ENCODE data around the gene TBC1D24. TPM values are rescaled to one million over a fixed set of nuclear protein-coding genes. Genes with fewer than 3 reads are reported as not detected.

Gene TBC1D24
- total RNA-seq, 4 donors from 2014 or later = 5.6 to 16.2 (median 13.6) TPM

GRCh38 chr16:2471653-2472487 is 3.1 kb upstream of the TBC1D24 start:
- TF ChIP-seq CTCF (IDR thresholded peaks at IDR 0.05) (no peak), POLR2A (IDR thresholded peaks at IDR 0.05) (no peak)
- Histone ChIP-seq H3K27me3 (peaks cover 0 to 37% of the 10 kb centered on the region in 2 donors), H3K27ac (no peak overlapping the region), H3K4me3 (peak overlapping the region in 3 of 4 donors; percentile 21 to 30 (median 26)), H3K36me3 (no peaks in the 10 kb centered on the region), H3K4me1 (peaks cover 0 to 68% (median 36%) of the 10 kb centered on the region in 4 donors), H3K9me3 (no peaks in the 10 kb centered on the region)
- DNase-seq = no peak

DNA sequence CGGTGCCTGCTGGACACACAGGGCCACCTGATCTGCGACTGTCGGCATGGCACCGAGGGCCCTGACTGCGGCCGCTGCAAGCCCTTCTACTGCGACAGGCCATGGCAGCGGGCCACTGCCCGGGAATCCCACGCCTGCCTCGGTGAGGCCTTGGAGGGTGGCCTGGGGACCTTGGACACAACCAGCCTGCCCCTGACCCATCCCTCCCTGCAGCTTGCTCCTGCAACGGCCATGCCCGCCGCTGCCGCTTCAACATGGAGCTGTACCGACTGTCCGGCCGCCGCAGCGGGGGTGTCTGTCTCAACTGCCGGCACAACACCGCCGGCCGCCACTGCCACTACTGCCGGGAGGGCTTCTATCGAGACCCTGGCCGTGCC is 2.5 kb upstream of the TBC1D24 start:
- peaks cover 0 to 65% (median 36%) of the 10 kb centered on the region in 4 donors for H3K4me1 ChIP-seq
- H3K27me3 ChIP-seq = peaks cover 0 to 37% of the 10 kb centered on the region in 2 donors
- DNase-seq = no peak
- no peak overlapping the region for H3K4me3 ChIP-seq
- TF ChIP-seq CTCF (IDR thresholded peaks at IDR 0.05) (no peak), POLR2A (IDR thresholded peaks at IDR 0.05) (no peak)
- H3K9me3 ChIP-seq = no peaks in the 10 kb centered on the region
- H3K27ac ChIP-seq = no peak overlapping the region
- no peaks in the 10 kb centered on the region for H3K36me3 ChIP-seq

DNA sequence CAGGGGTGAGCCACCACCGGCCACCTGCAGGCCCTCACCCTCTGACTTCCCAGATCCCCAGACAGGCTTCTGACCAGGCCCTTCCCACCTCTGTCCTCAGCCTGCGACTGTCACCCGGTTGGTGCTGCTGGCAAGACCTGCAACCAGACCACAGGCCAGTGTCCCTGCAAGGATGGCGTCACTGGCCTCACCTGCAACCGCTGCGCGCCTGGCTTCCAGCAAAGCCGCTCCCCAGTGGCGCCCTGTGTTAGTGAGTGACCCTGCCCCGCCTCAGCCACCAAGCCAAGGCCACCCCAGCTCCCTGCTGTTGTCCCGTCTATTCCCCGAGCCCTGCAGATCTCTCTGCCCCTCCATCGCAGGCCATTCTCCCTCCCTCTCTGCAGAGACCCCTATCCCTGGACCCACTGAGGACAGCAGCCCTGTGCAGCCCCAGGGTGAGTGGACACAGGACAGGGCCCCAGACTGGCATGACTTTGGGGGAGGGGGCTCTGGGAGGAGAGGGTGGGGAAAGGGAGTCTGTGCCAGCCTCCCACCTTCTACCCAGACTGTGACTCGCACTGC is 2.0 kb upstream of the TBC1D24 start:
- Histone ChIP-seq H3K9me3 (no peaks in the 10 kb centered on the region), H3K27ac (no peak overlapping the region), H3K4me3 (peak overlapping the region in 2 of 4 donors; percentile 85 to 86), H3K27me3 (peaks cover 0 to 33% of the 10 kb centered on the region in 2 donors), H3K4me1 (peaks cover 0 to 60% (median 33%) of the 10 kb centered on the region in 4 donors), H3K36me3 (no peaks in the 10 kb centered on the region)
- no peak for TF ChIP-seq CTCF (IDR thresholded peaks at IDR 0.05)
- no peak for TF ChIP-seq POLR2A (IDR thresholded peaks at IDR 0.05)
- DNase-seq = no peak

DNA sequence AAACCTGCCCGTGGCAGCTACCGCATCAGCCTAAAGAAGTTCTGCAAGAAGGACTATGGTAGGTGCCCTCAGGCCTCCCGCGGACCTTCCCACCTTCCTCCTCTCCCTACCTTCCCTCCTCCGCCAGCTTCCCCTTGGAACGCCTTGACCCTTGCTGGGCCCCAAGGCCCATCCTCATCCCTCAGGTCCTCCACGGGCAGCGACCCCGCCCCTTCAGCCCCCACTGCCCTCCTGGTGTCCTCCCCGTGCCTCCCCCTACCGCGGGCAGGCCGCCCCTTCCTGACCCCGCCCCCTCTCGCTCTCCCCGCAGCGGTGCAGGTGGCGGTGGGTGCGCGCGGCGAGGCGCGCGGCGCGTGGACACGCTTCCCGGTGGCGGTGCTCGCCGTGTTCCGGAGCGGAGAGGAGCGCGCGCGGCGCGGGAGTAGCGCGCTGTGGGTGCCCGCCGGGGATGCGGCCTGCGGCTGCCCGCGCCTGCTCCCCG is 1.4 kb upstream of the TBC1D24 start:
- Histone ChIP-seq H3K27ac (no peak overlapping the region), H3K27me3 (peaks cover 0 to 29% of the 10 kb centered on the region in 2 donors), H3K9me3 (no peaks in the 10 kb centered on the region), H3K4me1 (peaks cover 0 to 55% (median 29%) of the 10 kb centered on the region in 4 donors), H3K36me3 (no peaks in the 10 kb centered on the region), H3K4me3 (peak overlapping the region in 3 of 4 donors; percentile 84 to 86 (median 85))
- TF ChIP-seq CTCF (IDR thresholded peaks at IDR 0.05) = no peak
- no peak for TF ChIP-seq POLR2A (IDR thresholded peaks at IDR 0.05)
- no peak for DNase-seq

DNA sequence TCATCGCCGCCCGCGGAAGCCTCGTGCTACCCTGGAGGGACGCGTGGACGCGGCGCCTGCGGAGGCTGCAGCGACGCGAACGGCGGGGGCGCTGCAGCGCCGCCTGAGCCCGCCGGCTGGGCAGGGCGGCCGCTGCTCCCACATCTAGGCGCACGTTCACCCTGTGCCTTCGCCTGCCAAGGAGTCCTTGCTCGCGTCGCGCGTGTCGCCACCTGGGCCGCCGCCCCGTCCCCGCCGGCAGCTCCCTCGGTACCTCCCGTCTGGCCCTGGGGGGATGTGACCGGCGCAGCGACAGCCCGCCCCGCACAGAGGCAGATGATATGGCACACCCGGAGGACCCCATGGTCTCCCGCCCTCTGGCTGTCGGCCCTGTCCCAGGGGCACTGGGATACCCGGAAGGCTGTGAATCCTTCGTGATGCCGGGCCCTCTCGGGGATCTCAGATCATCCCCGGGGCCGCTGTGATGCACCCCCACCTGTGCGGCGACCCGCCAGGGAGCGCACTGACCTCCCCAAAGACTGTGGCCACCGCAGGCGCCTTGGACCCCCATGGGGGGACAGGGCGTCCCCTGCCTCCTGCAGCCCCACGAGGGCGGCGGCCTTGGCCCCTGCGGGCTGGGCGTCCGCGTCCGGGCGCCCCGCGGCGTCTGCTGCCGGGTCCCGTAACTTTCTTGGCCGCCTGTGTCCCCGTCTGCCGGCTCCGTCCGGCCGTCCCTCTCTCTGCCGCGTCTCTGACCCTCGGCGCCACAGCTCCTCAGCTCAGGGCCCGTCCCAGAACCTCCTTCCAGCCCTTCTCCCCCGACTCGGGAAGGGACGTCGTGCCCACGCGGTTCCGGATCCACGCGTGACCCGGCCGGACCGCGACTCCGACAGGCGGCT is 689 bp upstream of the TBC1D24 start:
- Histone ChIP-seq H3K27ac (peak overlapping the region; percentile 77 to 86 (median 82)), H3K4me3 (peak overlapping the region; percentile 84 to 91 (median 86)), H3K36me3 (no peaks in the 10 kb centered on the region), H3K4me1 (peaks cover 0 to 48% (median 22%) of the 10 kb centered on the region in 4 donors), H3K27me3 (peaks cover 0 to 24% of the 10 kb centered on the region in 2 donors), H3K9me3 (no peaks in the 10 kb centered on the region)
- TF ChIP-seq CTCF (IDR thresholded peaks at IDR 0.05) (peak in 5 of 6 experiments; percentile 9 to 46 (median 40)), POLR2A (IDR thresholded peaks at IDR 0.05) (no peak)
- DNase-seq = peak; percentile 49 to 78 (median 71)
